Adipocyte (in vitro differentiated cells): ENCODE data around the gene RIOX2.
A peak's percentile ranks its signal among the peaks of the same experiment; 100 is the strongest.

Experiments used
- DNase-seq: peaks from one replicate; pipeline ENCODE4 v3.0.0-alpha.2; 2015; ENCODE audit warnings: low read depth
- H3K27me3 ChIP-seq: replicated peaks from 2 replicates; pipeline ENCODE4 v1.7.0; 2013; ENCODE audit warnings: mild to moderate bottlenecking, low read length, moderate library complexity; ENCODE audit not compliant: control insufficient read depth, insufficient read depth
- H3K36me3 ChIP-seq: 2 replicates; pipeline ENCODE4 v1.7.0; 2013; ENCODE audit warnings: low read length, mild to moderate bottlenecking, moderate library complexity; ENCODE audit not compliant: control insufficient read depth, insufficient read depth, severe bottlenecking
- H3K4me1 ChIP-seq: 2 replicates; pipeline ENCODE4 v1.7.0; 2013; ENCODE audit warnings: mild to moderate bottlenecking, low read length, moderate library complexity; ENCODE audit not compliant: control insufficient read depth, insufficient read depth
- H3K4me3 ChIP-seq: 2 replicates; pipeline ENCODE4 v1.7.0; 2013; ENCODE audit warnings: mild to moderate bottlenecking, low read length, moderate library complexity
- H3K9ac ChIP-seq: 2 replicates; pipeline ENCODE4 v1.7.0; 2013; ENCODE audit warnings: mild to moderate bottlenecking, low read length, moderate library complexity
- H3K9me3 ChIP-seq: 2 replicates; pipeline ENCODE4 v1.7.0; 2013; ENCODE audit warnings: mild to moderate bottlenecking, low read length, moderate library complexity; ENCODE audit not compliant: control insufficient read depth

The RIOX2 gene

GRCh38 chr3:97949743-97950142, 22.5 kb downstream of the RIOX2 start:
- H3K4me1 ChIP-seq: peaks cover 16% of the 10 kb centered on the region
- peaks cover 81% of the 10 kb centered on the region for H3K36me3 ChIP-seq
- no peaks in the 10 kb centered on the region for H3K9me3 ChIP-seq
- no peak overlapping the region for H3K4me3 ChIP-seq
- H3K27me3 ChIP-seq: no peaks in the 10 kb centered on the region
- no peak overlapping the region for H3K9ac ChIP-seq
- DNase-seq: no peak

GRCh38 chr3:97949110-97949485, 23.1 kb downstream of the RIOX2 start:
- Histone ChIP-seq H3K9ac (no peak overlapping the region), H3K9me3 (no peaks in the 10 kb centered on the region), H3K4me3 (no peak overlapping the region), H3K27me3 (no peaks in the 10 kb centered on the region), H3K36me3 (peaks cover 81% of the 10 kb centered on the region), H3K4me1 (peaks cover 16% of the 10 kb centered on the region)
- DNase-seq: no peak

- DNase-seq: no peak
- peaks cover 81% of the 10 kb centered on the region for H3K36me3 ChIP-seq
- no peaks in the 10 kb centered on the region for H3K27me3 ChIP-seq
- no peak overlapping the region for H3K9ac ChIP-seq
- H3K4me1 ChIP-seq: peaks cover 16% of the 10 kb centered on the region
- H3K9me3 ChIP-seq: no peaks in the 10 kb centered on the region
- no peak overlapping the region for H3K4me3 ChIP-seq
These were observed 23.7 kb downstream of the RIOX2 start for GRCh38 chr3:97948351-97949109.

GRCh38 chr3:97942801-97943546, 29.3 kb downstream of the RIOX2 start:
- Histone ChIP-seq H3K9me3 (no peaks in the 10 kb centered on the region), H3K4me3 (no peak overlapping the region), H3K9ac (no peak overlapping the region), H3K4me1 (no peaks in the 10 kb centered on the region), H3K27me3 (no peaks in the 10 kb centered on the region), H3K36me3 (peaks cover 76% of the 10 kb centered on the region)
- DNase-seq: no peak

GRCh38 chr3:97940034-97940433, 32.2 kb downstream of the RIOX2 start:
- no peaks in the 10 kb centered on the region for H3K27me3 ChIP-seq

DNA sequence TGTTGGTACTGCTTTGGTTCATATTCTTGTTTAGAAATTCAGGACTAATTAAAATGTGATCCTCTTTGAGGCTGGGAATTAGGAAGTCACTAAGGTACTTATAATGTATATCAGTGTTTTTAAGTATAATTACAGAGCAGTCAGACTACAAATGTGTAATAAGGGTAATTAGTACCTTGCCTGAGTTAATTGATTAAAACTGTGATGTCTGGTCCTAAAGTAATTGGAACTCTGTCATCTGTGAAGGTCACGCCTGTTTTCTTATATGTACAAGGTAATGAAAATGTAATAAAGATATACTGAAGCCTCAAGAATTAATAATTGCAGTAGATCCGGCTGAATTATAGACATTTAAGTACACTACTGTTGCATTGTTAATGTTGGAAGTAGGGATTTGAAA, 32.8 kb downstream of the RIOX2 start:
- Histone ChIP-seq H3K4me3 (no peak overlapping the region), H3K4me1 (no peaks in the 10 kb centered on the region), H3K36me3 (peaks cover 58% of the 10 kb centered on the region), H3K9me3 (no peaks in the 10 kb centered on the region), H3K9ac (no peak overlapping the region), H3K27me3 (no peaks in the 10 kb centered on the region)
- no peak for DNase-seq

More at GRCh38 chr3:97940034-97940433, 32.2 kb downstream of the RIOX2 start:
- Histone ChIP-seq H3K9me3 (no peaks in the 10 kb centered on the region), H3K9ac (no peak overlapping the region), H3K4me1 (no peaks in the 10 kb centered on the region), H3K4me3 (no peak overlapping the region), H3K36me3 (peaks cover 64% of the 10 kb centered on the region)
- peak; percentile 16 for DNase-seq

DNA sequence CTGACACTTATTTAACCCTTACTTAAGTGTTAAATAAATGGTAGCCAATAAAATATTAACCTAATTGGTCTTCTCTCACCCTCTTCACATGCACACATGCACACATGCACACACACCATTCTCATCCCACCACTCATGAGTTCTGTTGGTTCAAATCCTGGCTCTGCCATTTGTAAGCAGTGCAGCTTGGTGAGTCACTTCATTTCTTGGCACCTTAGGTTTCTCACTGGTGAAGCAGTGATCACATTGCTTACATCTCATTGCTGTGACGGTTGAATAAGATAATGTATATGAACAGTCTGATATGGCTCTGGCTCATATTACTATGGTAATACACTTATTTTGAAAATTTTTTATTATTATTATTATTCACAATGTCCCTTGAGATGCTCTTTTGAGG, 33.8 kb downstream of the RIOX2 start:
- Histone ChIP-seq H3K36me3 (peaks cover 53% of the 10 kb centered on the region), H3K4me1 (no peaks in the 10 kb centered on the region)

DNA sequence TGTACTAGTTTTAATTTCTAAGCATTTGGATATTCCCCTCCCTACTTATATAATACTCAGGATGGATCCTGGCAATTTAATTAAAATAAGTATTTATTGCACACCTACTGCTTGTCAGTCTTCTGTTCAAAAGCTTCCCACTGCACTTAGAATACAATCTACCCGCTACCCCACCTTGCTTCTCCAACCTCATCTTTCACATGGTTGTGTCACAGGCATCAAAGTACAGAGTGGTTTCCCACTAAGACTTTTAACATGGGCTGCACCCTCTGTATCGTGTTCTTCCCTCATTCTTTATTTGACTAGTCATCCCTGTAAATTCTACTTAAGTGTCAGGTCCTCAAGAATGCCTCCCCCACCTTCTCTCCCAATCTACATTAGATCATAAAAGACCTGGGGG, 35.0 kb downstream of the RIOX2 start:
- peaks cover 10% of the 10 kb centered on the region for H3K4me1 ChIP-seq
- H3K27me3 ChIP-seq: no peaks in the 10 kb centered on the region
- H3K9ac ChIP-seq: no peak overlapping the region
- DNase-seq: no peak
- H3K9me3 ChIP-seq: no peaks in the 10 kb centered on the region
- H3K4me3 ChIP-seq: no peak overlapping the region
- H3K36me3 ChIP-seq: peaks cover 40% of the 10 kb centered on the region

More for the DNA sequence above, 33.8 kb downstream of the RIOX2 start:
- DNase-seq: peak; percentile 8
- H3K4me3 ChIP-seq: no peak overlapping the region
- no peaks in the 10 kb centered on the region for H3K27me3 ChIP-seq
- no peaks in the 10 kb centered on the region for H3K9me3 ChIP-seq
- H3K9ac ChIP-seq: no peak overlapping the region

- no peak for DNase-seq
- peaks cover 32% of the 10 kb centered on the region for H3K36me3 ChIP-seq
These were observed 36.4 kb downstream of the RIOX2 start for GRCh38 chr3:97935842-97936241.

GRCh38 chr3:97934980-97935695, 37.1 kb downstream of the RIOX2 start:
- H3K9me3 ChIP-seq: no peaks in the 10 kb centered on the region
- peaks cover 14% of the 10 kb centered on the region for H3K4me1 ChIP-seq
- no peak overlapping the region for H3K9ac ChIP-seq
- no peak overlapping the region for H3K4me3 ChIP-seq
- DNase-seq: no peak
- peaks cover 38% of the 10 kb centered on the region for H3K36me3 ChIP-seq
- no peaks in the 10 kb centered on the region for H3K27me3 ChIP-seq

More at GRCh38 chr3:97935842-97936241, 36.4 kb downstream of the RIOX2 start:
- H3K4me1 ChIP-seq: peaks cover 14% of the 10 kb centered on the region
- no peak overlapping the region for H3K9ac ChIP-seq
- H3K4me3 ChIP-seq: no peak overlapping the region
- H3K9me3 ChIP-seq: no peaks in the 10 kb centered on the region
- no peaks in the 10 kb centered on the region for H3K27me3 ChIP-seq

GRCh38 chr3:97932387-97932801, 39.8 kb downstream of the RIOX2 start:
- peaks cover 30% of the 10 kb centered on the region for H3K36me3 ChIP-seq
- DNase-seq: peak; percentile 28
- H3K4me1 ChIP-seq: peaks cover 14% of the 10 kb centered on the region
- H3K9me3 ChIP-seq: no peaks in the 10 kb centered on the region
- peak overlapping the region; percentile 2 for H3K4me3 ChIP-seq
- no peak overlapping the region for H3K9ac ChIP-seq
- no peaks in the 10 kb centered on the region for H3K27me3 ChIP-seq
